Islet precursor cell (in vitro differentiated cells): ENCODE results near the gene RYR3.
A peak's percentile ranks its signal among the peaks of the same experiment; 100 is the strongest.

Source experiments
- DNase-seq: peaks from one replicate; pipeline ENCODE4 v3.0.0-alpha.2; 2018

The RYR3 gene

GRCh38 chr15:33393546-33393945 lies 82.8 kb downstream of the RYR3 start:
- DNase-seq: no peak

- DNase-seq: no peak
These were observed 84.6 kb downstream of the RYR3 start for GRCh38 chr15:33395321-33395720.

GRCh38 chr15:33395846-33396245 lies 85.1 kb downstream of the RYR3 start:
- DNase-seq: no peak

GRCh38 chr15:33396475-33396874 lies 85.7 kb downstream of the RYR3 start:
- DNase-seq: no peak

- DNase-seq: no peak
These were observed 87.8 kb downstream of the RYR3 start for GRCh38 chr15:33398555-33398954.

- DNase-seq: no peak
These were observed 90.2 kb downstream of the RYR3 start for GRCh38 chr15:33400941-33401340.

- no peak for DNase-seq
These were observed 91.8 kb downstream of the RYR3 start for GRCh38 chr15:33402600-33402999.

- no peak for DNase-seq
These were observed 94.3 kb downstream of the RYR3 start for GRCh38 chr15:33405096-33405495.

- DNase-seq: no peak
These were observed 101.1 kb downstream of the RYR3 start for GRCh38 chr15:33411596-33412540.

GRCh38 chr15:33419701-33420100 lies 108.9 kb downstream of the RYR3 start:
- DNase-seq: no peak

- no peak for DNase-seq
These were observed 113.3 kb downstream of the RYR3 start for GRCh38 chr15:33424025-33424424.

GRCh38 chr15:33425142-33425541 lies 114.4 kb downstream of the RYR3 start:
- DNase-seq: peak; percentile 69

GRCh38 chr15:33430577-33430976 lies 119.8 kb downstream of the RYR3 start:
- DNase-seq: no peak

GRCh38 chr15:33433821-33434220 lies 123.1 kb downstream of the RYR3 start:
- DNase-seq: no peak

- DNase-seq: no peak
These were observed 127.6 kb downstream of the RYR3 start for GRCh38 chr15:33438396-33438795.

- no peak for DNase-seq
These were observed 130.1 kb downstream of the RYR3 start for GRCh38 chr15:33440900-33441299.

GRCh38 chr15:33442449-33442848 lies 131.7 kb downstream of the RYR3 start:
- DNase-seq: no peak

GRCh38 chr15:33443708-33444107 lies 132.9 kb downstream of the RYR3 start:
- DNase-seq: no peak

GRCh38 chr15:33445984-33446383 lies 135.2 kb downstream of the RYR3 start:
- DNase-seq: no peak

- peak; percentile 81 for DNase-seq
These were observed 137.4 kb downstream of the RYR3 start for GRCh38 chr15:33448151-33448550.

- peak; percentile 96 for DNase-seq
These were observed 138.3 kb downstream of the RYR3 start for GRCh38 chr15:33448961-33449606.

- no peak for DNase-seq
These were observed 139.0 kb downstream of the RYR3 start for GRCh38 chr15:33449810-33450209.

- no peak for DNase-seq
These were observed 140.6 kb downstream of the RYR3 start for GRCh38 chr15:33451385-33451784.

- DNase-seq: no peak
These were observed 143.0 kb downstream of the RYR3 start for GRCh38 chr15:33453761-33454160.
